Omental fat pad (tissue), 4 donors: Measurements from ENCODE around the gene FBXO8. TPM values are rescaled to one million over a fixed set of nuclear protein-coding genes. Genes with fewer than 3 reads are reported as not detected.

ENCODE experiments used
- ATAC-seq: fragments of 150-250 bp; one replicate; pipeline ENCODE4 v1.9.1; 2016; ENCODE audit warnings: mild to moderate bottlenecking, moderate library complexity; ENCODE audit not compliant: low FRiP score
- DNase-seq: peaks from one replicate; pipeline ENCODE4 v3.0.0-alpha.2; 2019; ENCODE audit warnings: low spot score
- CTCF ChIP-seq, 3 donors: fragments of 450-650 bp; IDR thresholded peaks; one replicate each; pipeline ENCODE4 v1.5.1; 2016 to 2017; ENCODE audit warnings: antibody characterized with exemption in 3 of 3, mild to moderate bottlenecking in 3 of 3, moderate library complexity in 2 of 3
- total RNA-seq, 4 donors: library from RNA; depleted of rRNA; stranded (reverse); fragments of >200 nt; gene quantifications; one replicate each; pipeline ENCODE4 v1.1.0, GENCODE V29; 2016

The FBXO8 gene
- total RNA-seq, 4 donors from 2014 or later: 15.9 to 50.8 (median 30.3) TPM

DNA sequence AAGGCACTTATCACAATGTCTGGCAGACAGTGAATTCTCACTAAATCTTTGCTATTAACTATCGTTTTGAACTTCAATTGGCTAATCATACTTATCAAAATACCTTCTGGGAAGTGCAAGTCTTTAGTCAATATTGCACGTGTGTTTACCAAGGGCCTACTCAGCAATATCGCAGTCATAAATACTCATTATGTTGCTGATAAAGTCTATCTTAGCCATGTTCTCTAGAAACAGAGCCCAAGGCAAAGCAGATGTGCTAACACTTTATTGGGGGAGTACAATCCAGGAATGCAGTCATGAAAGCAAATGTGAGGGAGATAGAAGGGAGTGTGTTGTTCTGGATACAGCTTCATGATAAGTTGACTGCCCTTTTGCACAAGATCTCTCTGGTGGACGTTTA is 90.5 kb downstream of the FBXO8 start:
- no peak for TF ChIP-seq CTCF (IDR thresholded peaks at IDR 0.05)
- ATAC-seq (peak; percentile 80), DNase-seq (no peak)

DNA sequence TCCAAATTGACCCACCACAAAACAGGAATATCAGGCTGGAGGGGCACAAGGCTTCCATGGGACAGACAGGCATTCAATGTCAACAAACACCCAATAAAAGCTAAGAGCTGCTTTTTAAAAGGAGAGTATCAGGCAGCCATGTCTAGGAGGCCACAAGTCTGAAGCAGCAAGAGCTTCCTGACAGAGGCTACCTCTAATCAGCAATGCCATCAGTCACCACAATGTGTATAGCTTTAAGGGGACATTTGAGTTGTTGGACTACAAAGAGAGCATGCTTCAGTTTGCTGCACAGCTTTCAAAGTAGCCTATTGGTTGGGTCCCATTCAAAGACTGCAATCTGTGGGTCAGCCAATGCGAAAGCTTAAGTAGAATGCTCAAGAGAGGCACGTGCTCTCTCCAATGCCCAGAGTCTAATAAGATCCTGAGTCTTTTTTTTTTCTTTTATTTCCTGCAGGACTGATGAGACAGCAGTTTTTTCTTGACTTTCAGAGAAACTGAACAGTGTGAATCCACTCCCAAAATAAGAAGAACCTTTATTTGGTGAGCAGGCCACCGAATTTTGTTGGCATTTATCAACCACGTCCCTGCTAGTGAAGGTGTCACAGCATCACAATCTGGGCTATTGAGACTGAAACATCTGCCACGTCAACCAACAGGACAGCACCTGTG is 92.5 kb downstream of the FBXO8 start:
- ATAC-seq: no peak
- TF ChIP-seq CTCF (IDR thresholded peaks at IDR 0.05): no peak
- no peak for DNase-seq

DNA sequence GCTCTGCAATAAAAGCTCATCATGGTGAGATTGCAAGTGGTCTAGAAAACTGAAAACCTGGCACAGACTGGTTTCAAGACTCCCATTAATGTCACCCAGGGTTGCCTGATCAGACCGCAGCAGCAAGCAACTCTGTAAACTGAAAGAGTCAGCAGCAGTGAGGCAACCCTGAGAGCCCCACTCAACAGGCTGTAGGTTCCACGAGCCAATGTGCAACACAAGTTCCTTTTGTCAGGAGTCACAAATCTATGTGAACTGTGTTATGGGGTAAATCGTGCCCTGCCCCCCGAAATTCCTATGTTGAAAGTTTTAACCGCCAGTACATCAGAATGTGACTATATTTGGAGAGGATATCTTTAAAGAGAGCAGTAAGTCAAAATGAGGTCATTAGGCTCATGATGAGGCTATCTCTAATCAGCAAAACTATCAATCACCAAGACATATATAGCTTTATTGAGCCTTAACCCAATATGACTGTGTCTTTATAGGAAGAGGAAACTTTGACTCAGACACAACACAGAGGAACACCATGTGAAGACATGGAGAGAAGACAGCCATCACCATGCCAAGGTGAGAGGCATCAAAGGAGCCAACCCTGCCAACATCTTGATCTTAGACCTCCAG is 94.0 kb downstream of the FBXO8 start:
- no peak for DNase-seq
- no peak for TF ChIP-seq CTCF (IDR thresholded peaks at IDR 0.05)
- ATAC-seq: no peak

Other genes with a start within 250 kb of the FBXO8 start
- 10 to 100 TPM in 1 of 4 donors, 1 to 10 TPM in 3; 5.8 to 13.9 (median 9.0) TPM for gene CEP44, start 244 bp upstream of the FBXO8 start, total RNA-seq
- 10 to 100 TPM in 3 of 4 donors, 1 to 10 TPM in 1; 4.8 to 33.7 (median 17.9) TPM for gene HPGD, start 238.8 kb upstream of the FBXO8 start, total RNA-seq